SHP77 (cell line): ENCODE data around the gene RMI1.

Experiments
- DNase-seq, 2 experiments: peaks; one replicate each; lab custom pipeline; 2025; lab: John Stamatoyannopoulos, UW

RMI1 gene

DNA sequence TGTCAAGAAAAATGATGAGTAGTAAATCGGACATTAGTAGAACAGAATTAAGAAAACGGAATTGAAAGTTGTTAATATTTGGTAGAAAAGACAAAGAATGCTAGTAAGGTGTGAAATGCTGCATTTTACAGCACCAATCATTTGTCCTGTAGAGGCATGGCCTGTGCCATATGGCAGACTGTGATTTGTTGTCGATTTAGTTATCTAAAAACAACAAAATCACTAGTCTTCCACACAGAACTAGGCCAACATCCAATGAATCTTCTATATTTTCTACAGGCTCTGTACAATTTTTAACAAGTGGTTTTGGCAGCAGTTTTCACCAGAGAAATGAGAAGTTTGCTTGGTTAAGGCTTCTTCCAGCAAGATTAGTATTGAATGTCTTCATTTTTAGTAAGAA, 11.0 kb upstream of the RMI1 start:
- no peak for DNase-seq

DNA sequence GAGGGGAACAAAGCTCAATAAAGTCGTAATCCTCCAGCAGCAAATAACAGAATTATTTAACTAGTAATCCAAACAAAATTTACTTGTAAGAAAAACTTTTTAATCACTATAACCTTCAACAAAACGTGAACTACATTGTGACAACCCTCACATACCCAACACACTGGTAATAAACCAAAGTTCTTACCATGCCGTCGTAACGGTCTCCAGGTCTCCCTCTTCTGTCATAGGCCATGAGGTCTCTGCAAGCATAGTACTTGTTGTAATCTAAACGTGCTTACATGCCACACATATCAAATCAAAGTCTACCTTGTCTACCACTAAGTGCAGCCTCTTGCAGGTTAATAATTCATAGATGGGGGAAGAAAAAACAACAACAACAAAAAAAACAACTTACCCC, 9.1 kb upstream of the RMI1 start:
- no peak for DNase-seq

GRCh38 chr9:83972286-83972685, 8.3 kb upstream of the RMI1 start:
- no peak for DNase-seq

- DNase-seq: no peak
Measured at GRCh38 chr9:83975300-83975699, 5.3 kb upstream of the RMI1 start.

- no peak for DNase-seq
Measured at GRCh38 chr9:83976372-83976771, 4.2 kb upstream of the RMI1 start.

DNA sequence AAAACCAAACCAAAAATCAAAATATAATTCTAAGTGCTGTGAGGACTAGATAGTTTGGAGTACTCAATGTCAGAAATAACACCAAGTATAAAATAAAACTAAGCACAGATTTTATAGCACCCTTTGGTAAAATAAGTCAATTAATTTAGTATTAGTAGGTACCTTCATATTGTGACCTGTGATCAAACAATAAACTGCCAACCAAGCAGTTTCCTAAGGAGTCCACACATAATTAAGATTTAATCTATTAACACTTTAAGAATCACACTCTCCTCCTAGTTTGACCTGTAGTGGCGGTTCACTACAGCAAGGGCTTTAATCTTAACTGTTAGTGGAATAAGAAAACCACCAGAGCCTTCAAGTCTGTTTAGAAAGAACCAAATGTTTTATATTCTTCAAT, 3.4 kb upstream of the RMI1 start:
- no peak for DNase-seq

DNA sequence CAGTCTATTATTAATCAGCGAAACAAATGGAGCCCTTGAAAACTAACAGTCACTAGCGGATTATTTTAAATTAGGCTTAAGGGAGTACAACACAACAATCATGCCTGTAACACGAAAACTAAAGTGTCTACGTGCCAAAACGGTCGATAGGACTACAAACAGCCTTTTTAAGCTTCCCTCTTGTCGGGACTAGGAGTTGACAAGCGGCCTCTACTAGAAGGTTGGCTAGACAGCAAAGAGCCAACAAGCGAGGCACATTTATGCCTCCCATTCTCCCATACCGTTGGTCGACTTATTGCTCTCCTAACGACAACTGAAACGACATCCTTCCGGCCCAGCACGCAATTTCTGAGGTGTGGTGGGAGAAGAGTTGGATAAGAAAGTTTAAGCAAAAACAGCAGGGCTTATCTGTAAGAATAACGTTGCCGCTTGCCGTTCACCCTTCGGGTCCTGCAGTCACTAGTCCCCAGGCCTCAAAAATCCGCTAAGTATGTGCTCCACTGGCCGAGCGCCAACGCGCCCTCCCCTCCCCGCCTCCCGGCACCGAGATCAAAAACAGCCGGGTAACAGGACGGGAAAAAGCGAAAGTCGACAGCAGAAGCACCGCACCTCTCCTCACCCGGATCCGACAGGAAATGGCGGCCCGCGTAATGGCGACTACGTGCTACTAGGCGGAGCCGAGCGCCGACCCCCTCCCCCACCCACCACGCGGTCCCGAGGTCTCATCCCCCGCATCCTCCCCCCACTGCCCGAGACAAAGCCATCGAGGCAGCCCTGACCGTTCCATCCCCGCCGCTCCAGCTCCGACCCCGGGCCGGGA, 1.4 kb upstream of the RMI1 start:
- DNase-seq: peak in 1 of 2 experiments; percentile 34

DNA sequence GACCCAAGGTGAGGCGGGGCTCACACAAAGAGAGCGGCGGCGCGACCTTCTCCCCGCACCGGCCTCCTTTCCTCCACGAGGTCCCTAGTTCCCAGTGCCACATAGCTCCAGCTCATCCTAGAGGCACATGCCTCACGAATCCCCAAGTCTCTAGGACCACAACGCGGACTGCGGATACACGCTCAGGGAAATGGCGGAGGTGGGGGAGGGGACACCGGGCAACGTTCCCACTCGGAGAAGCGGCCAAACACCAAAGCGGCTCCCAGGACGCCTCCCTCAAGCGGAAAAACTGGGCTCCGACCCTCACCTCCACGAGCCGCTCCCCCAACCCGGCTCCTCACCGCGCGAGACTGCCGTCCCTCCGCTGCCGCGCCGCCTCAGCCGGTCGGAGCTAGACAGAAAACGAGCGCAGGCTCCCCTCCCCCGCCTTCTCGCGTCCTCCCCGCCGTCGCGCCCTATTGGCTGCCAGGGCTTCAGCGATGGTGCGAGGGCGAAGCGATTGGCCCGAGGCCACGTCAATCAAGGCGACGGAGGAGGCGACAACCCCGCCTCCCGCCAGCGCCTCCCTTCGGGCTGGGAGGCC, 702 bp upstream of the RMI1 start, which contains the start of gene HNRNPK:
Gene HNRNPK, minus strand, starts transcription at position 404 of the 583 bp plus-strand sequence. CDS start 1,963 bp downstream, outside the sequence.
- DNase-seq: peak; percentile 80 to 90

- DNase-seq: peak in 1 of 2 experiments; percentile 29
Measured at GRCh38 chr9:83981126-83981871, 694 bp downstream of the RMI1 start.

GRCh38 chr9:83986195-83986594, 5.6 kb downstream of the RMI1 start:
- no peak for DNase-seq

DNA sequence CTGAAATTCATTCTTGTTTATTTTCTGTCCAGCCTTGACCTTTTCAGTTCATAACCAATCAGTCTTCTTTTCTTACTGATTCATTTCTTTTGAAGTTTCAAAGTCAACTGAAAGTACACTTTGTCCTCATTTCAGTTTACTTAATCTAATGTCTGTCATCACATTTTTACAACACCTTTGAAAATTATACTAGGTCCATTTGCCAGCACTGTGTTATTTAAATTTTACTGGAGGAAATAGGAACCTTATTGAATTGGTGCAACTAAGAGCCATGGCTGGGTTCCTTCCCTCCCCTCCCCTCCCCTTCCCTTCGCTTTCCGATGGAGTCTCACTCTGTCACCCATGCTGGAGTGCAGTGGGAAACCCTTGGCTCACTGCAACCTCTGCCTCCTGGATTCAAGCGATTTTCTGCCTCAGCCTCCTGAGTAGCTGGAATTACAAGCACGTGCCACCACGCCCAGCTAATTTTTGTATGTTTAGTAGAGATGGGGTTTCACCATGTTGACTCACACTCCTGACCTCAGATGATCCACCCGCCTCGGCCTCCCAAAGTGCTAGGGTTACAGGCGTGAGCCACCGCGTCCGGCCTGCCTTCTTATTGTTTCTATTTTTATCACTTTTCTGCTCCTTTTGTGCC, 6.3 kb downstream of the RMI1 start:
- no peak for DNase-seq

- DNase-seq: no peak
Measured at GRCh38 chr9:83987402-83987791, 6.8 kb downstream of the RMI1 start.

GRCh38 chr9:83988411-83988810, 7.8 kb downstream of the RMI1 start:
- DNase-seq: no peak

GRCh38 chr9:83991355-83991754, 10.8 kb downstream of the RMI1 start:
- DNase-seq: no peak

DNA sequence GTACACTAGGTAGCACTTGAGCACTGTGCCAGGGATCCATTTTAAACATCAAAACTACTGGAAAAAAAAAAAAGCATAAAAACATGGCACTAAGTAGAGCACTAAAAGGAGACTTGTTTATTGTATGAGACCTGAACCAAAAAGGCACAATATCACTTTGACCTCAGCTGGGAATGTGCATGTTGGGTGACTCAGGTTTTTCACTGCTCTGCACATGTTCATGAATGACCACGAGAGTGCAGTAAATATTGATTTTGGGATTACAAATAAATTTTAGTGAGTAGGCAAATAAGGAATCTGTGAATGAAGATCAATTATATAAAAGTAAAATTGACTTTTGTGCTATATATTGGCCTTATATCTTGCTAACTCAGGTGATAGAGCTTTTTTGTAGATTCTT, 11.8 kb downstream of the RMI1 start:
- DNase-seq: no peak

DNA sequence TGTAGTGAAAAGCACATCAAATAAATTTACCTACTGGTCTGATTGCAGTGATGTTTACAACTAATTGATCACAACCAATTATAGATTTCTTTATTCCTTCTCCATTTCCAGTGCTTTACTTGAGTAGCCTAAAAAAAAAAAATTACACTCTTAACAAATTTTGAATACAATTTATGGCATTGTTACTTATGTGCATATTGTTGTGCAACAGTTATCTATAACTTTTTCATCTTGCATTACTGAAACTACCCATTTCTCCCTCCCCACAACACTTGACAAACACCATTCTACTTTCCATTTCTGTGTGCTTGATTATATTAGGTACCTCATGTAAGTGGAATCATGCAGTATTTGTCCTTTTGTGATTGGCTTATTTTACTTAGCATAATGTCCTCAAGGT, 12.3 kb downstream of the RMI1 start:
- no peak for DNase-seq

- no peak for DNase-seq
Measured at GRCh38 chr9:83996126-83996525, 15.5 kb downstream of the RMI1 start.

DNA sequence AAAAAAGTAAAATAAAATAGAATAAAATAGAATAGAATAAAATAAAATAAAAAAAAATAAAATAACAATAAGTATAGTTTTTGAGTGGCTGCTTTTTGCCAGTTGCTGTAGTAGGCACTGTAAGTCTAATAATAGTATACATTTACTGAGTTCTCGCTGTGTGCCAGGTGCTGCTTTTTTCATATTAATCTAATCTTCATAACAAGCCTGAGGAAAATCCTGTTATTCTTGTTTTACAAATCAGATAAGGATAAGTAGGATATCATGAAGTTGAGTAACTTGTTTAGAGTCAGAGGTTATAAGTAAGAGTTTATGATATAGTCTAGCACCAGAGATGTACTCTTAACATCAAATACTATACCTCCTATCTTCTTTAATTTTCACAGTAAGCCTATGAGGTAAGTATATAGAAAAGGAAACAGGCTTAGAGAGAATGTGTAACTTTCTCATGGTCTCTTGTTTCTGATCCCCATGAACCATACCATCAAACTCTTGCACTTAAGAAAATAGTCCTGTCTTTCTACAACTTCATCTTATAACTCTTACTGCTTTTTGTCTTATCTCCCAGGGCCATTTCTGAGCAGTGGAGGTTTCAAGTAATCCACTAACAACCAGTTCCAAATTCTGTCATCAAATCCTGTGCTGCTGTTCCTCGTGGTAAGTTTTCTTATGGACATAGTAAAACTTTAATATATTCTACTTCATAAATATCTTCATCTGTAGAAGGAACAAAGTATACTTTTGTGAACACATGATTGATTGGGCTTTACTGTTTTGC, 18.7 kb downstream of the RMI1 start:
- no peak for DNase-seq

DNA sequence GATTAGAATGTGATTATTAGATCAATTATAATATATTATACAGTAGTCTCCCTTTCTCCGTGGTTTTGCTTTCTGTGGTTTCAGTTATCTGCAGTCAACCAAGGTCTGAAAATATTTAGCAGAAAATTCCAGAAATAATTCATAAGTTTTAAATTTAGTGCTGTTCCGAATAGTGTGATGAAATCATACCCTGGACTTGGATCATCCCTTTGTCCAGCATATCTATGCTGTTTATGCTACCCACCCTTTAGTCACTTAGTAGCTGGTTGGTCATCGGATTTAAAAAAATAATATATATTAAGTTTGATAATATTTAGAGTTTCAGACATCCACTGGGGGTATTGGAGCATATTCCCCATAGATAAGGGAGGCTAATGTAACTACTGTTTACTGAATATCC, 19.6 kb downstream of the RMI1 start:
- no peak for DNase-seq

DNA sequence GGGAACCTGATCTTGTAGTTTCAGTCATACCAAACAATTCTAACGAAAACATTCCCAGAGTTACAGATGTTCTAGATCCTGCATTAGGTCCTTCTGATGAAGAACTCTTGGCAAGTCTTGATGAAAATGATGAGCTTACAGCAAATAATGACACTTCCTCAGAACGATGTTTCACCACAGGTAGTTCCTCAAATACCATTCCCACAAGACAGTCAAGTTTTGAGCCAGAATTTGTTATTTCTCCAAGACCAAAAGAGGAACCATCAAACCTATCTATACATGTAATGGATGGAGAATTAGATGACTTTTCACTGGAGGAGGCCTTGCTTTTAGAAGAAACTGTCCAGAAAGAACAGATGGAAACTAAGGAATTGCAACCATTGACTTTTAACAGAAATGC, 21.0 kb downstream of the RMI1 start:
- no peak for DNase-seq

DNA sequence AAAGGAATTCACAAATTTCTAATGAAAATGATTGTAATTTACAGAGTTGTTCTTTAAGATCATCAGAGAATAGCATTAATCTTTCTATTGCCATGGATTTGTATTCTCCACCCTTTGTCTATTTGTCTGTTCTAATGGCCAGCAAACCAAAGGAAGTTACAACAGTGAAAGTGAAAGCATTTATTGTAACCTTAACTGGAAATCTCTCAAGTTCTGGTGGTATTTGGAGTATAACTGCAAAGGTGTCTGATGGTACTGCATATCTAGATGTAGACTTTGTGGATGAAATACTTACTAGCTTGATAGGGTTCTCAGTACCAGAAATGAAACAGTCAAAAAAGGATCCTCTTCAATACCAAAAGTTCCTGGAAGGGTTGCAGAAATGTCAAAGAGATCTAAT, 21.7 kb downstream of the RMI1 start:
- no peak for DNase-seq

DNA sequence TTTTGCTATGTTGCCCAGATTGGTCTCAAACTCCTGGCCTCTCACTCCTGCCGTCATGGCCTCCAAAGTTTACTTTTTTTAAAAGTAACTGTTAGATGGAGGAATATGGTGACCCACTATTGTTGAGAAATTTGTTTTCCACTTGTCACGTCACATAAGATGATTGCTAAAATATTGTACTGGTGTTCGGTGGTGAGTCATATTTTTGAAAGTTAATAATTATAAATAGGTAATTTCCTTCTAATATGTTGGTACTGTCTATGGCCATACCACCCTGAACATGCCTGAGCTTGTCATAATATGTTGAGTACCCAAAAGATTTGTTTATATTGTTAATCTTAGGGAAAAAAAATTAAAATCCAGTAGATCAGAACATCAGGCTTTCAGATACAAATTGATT, 22.6 kb downstream of the RMI1 start:
- no peak for DNase-seq
